ENCODE measurements around the gene PKNOX1. TPM values are rescaled to one million over a fixed set of nuclear protein-coding genes. Genes with fewer than 3 reads are reported as not detected.
"Not testable (repeated sequence)": the region's sequence is repeated elsewhere in the genome, so short reads cannot be mapped to it uniquely, and the experiment has no call there.

PKNOX1 gene
- total and polyA plus RNA-seq, 2 of the 13 experiments (the other 11 are each of a cell fraction or from before 2014, with no cell fraction given) = 7.9 to 16.2 TPM

DNA sequence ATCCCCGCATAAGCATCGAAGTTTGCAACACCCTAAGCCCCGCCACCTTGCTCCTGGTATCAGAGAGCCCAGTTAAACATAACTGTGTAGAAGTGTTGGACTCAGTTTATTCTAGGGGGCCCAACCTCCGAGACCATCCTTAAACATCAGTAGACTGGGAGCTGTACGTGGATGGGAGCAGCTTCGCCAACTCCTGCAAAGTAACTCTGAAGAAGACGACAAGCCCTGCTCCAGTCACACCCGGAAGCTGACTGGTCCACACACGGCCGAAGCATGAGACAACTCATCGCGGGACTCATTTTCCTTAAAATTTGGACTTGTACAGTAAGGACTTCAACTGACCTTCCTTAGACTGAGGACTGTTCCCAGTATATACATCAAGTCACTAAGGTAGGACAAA lies 40.4 kb upstream of the PKNOX1 start:
- POLR2A ChIA-PET = interaction anchor here (0.8 to 1.8 kb wide), 2 partner anchors 41 to 49 kb away, joined by 3 to 6 read pairs; partner anchors contain the start of gene NDUFV3
- H4K20me1 ChIP-seq (ENCODE audit: insufficient read depth, low read length); H3K4me2 ChIP-seq (ENCODE audit: low read depth, low read length); H3K9ac ChIP-seq (ENCODE audit: insufficient read depth, low read depth, low read length); FAIRE-seq; in situ Hi-C loops (cut with HindIII; ENCODE audit: extremely low pct_ligation_motif_present, low pct_unique_long_range_greater_than_20kb); ATAC-seq; H3K79me2 ChIP-seq (ENCODE audit: insufficient read depth, low read length); H3K9me3 ChIP-seq (ENCODE audit: low read length); H3K4me3 ChIP-seq (replicated peaks in 1 of 3; ENCODE audit: insufficient read depth in 1 of 3, low read depth in 2 of 3, low read length in 3 of 3); intact Hi-C loops (cut with micrococcal nuclease; ENCODE audit: unreplicated experiment); H3K36me3 ChIP-seq (replicated peaks in 1 of 2; ENCODE audit: control insufficient read depth in 1 of 2, insufficient read depth in 2 of 2, low read length in 2 of 2); H2AFZ ChIP-seq (ENCODE audit: low read length); DNase-seq (ENCODE audit: low spot score); BruUV-seq (replicated peaks); CTCF ChIA-PET (ENCODE audit: low intra/inter-chr PET ratio, low total read pairs); H3K27me3 ChIP-seq (ENCODE audit: control insufficient read depth in 1 of 2, insufficient read depth in 2 of 2, low read length in 2 of 2); H3K27ac ChIP-seq (ENCODE audit: extremely low read length, insufficient read depth, low read length): not testable (repeated sequence)
- H3K4me1 ChIP-seq (ENCODE audit: insufficient read depth, low read length) = peaks cover 55% of the 10 kb centered on the region
- WGBS (ENCODE audit: low lambda C conversion rate) = 97% methylated on average over 12 of the region's 12 CpGs

DNA sequence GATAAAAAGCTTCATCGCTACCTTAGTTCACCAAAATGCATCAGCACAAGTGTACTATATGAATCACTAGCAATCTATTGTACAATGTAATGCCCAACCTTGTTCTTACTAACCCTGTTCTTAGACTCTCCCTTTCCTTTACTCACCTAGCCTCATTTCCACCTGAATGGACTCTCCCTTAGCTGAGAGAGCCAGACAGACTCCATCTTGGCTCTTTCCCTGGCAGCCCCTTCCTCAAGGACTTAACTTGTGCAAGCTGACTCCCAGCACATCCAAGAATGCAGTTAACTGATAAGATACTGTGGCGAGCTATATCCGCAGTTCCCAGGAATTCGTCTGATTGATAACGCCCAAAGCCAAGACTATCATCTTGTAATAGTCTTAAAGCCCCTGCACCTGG lies 38.0 kb upstream of the PKNOX1 start:
- H3K27ac ChIP-seq (ENCODE audit: extremely low read length, insufficient read depth, low read length); H3K4me3 ChIP-seq (replicated peaks in 1 of 3; ENCODE audit: insufficient read depth in 1 of 3, low read depth in 2 of 3, low read length in 3 of 3); H4K20me1 ChIP-seq (ENCODE audit: insufficient read depth, low read length); H3K36me3 ChIP-seq (replicated peaks in 1 of 2; ENCODE audit: control insufficient read depth in 1 of 2, insufficient read depth in 2 of 2, low read length in 2 of 2); in situ Hi-C loops (cut with HindIII; ENCODE audit: extremely low pct_ligation_motif_present, low pct_unique_long_range_greater_than_20kb); H3K27me3 ChIP-seq (ENCODE audit: control insufficient read depth in 1 of 2, insufficient read depth in 2 of 2, low read length in 2 of 2); FAIRE-seq; H3K9ac ChIP-seq (ENCODE audit: insufficient read depth, low read depth, low read length); ATAC-seq; BruUV-seq (replicated peaks); intact Hi-C loops (cut with micrococcal nuclease; ENCODE audit: unreplicated experiment); H2AFZ ChIP-seq (ENCODE audit: low read length); H3K79me2 ChIP-seq (ENCODE audit: insufficient read depth, low read length); CTCF ChIA-PET (ENCODE audit: low intra/inter-chr PET ratio, low total read pairs); DNase-seq (ENCODE audit: low spot score); H3K9me3 ChIP-seq (ENCODE audit: low read length): not testable (repeated sequence)
- H3K4me2 ChIP-seq (ENCODE audit: low read depth, low read length) = peak overlapping the region; percentile 63; the same call in 1 of the 2 replicates
- POLR2A ChIA-PET = interaction anchor here (0.6 kb wide), 1 partner anchor 661 kb away, joined by 4 read pairs; no protein-coding TSS in a partner anchor
- peaks cover 52% of the 10 kb centered on the region for H3K4me1 ChIP-seq (ENCODE audit: insufficient read depth, low read length)
- WGBS (ENCODE audit: low lambda C conversion rate) = 42% methylated on average over 5 of the region's 5 CpGs
